ENCODE data around the gene LZTS3. TPM values are rescaled to one million over a fixed set of nuclear protein-coding genes. Genes with fewer than 3 reads are reported as not detected.

Gene LZTS3
- total and polyA plus RNA-seq, 2 of the 13 experiments (the other 11 are each of a cell fraction or from before 2014, with no cell fraction given): 10.1 to 31.3 TPM

DNA sequence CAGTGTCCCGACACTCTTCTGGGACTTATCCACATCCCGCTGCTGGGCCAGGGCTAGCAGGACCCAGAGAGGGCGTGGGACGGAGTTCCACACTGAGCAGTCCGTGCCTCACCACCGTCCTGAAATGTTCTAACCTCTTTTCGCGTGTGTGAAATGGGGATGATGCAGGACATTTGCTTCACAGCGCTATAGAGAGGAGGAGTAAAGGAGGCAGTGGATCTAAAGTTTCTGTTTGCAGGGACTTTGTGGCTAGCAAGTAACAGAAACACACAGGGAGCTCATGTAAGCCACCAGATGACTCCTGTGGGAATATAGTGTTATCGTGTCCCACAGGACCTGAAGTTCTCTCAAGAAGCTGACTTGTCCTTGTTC is 36.6 kb upstream of the LZTS3 start (continued):
- TF ChIP-seq, protein P1, sequence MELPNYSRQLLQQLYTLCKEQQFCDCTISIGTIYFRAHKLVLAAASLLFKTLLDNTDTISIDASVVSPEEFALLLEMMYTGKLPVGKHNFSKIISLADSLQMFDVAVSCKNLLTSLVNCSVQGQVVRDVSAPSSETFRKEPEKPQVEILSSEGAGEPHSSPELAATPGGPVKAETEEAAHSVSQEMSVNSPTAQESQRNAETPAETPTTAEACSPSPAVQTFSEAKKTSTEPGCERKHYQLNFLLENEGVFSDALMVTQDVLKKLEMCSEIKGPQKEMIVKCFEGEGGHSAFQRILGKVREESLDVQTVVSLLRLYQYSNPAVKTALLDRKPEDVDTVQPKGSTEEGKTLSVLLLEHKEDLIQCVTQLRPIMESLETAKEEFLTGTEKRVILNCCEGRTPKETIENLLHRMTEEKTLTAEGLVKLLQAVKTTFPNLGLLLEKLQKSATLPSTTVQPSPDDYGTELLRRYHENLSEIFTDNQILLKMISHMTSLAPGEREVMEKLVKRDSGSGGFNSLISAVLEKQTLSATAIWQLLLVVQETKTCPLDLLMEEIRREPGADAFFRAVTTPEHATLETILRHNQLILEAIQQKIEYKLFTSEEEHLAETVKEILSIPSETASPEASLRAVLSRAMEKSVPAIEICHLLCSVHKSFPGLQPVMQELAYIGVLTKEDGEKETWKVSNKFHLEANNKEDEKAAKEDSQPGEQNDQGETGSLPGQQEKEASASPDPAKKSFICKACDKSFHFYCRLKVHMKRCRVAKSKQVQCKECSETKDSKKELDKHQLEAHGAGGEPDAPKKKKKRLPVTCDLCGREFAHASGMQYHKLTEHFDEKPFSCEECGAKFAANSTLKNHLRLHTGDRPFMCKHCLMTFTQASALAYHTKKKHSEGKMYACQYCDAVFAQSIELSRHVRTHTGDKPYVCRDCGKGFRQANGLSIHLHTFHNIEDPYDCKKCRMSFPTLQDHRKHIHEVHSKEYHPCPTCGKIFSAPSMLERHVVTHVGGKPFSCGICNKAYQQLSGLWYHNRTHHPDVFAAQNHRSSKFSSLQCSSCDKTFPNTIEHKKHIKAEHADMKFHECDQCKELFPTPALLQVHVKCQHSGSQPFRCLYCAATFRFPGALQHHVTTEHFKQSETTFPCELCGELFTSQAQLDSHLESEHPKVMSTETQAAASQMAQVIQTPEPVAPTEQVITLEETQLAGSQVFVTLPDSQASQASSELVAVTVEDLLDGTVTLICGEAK (IDR thresholded peaks at IDR 0.05): no peak
- TF ChIP-seq, protein P1 (CRISPR knock-in tag; IDR thresholded peaks at IDR 0.05): no peak
- TF ChIP-seq ZNF292 (CRISPR knock-in tag; IDR thresholded peaks at IDR 0.05; ENCODE audit: borderline replicate concordance, low read depth) (peak; percentile 43; the same call in 1 of the 2 replicates), KLF11 (CRISPR knock-in tag; IDR thresholded peaks at IDR 0.05) (no peak), TCF12 (IDR thresholded peaks at IDR 0.05) (no peak), TCF12 (CRISPR knock-in tag; IDR thresholded peaks at IDR 0.05) (no peak), GPN1 (CRISPR knock-in tag; IDR thresholded peaks at IDR 0.05; ENCODE audit: borderline replicate concordance) (no peak), NR2F2 (IDR thresholded peaks at IDR 0.05; ENCODE audit: borderline replicate concordance, low read depth) (0 out of 2 replicates have a peak, but pooled peaks have one; percentile 3), TAF1 (CRISPR knock-in tag; IDR thresholded peaks at IDR 0.05) (no peak), RORA (CRISPR knock-in tag; IDR thresholded peaks at IDR 0.05) (no peak), PLRG1 (conservative IDR thresholded peaks at IDR 0.05) (no peak), ZNF598 (CRISPR knock-in tag; IDR thresholded peaks at IDR 0.05; ENCODE audit: borderline replicate concordance) (no peak), HDAC6 (IDR thresholded peaks at IDR 0.05; ENCODE audit: low read depth, low read length) (no peak), ZBTB20 (CRISPR knock-in tag; IDR thresholded peaks at IDR 0.05; ENCODE audit: borderline replicate concordance, low read depth) (peak; percentile 14; the same call in 1 of the 2 replicates), ZNF75D (CRISPR knock-in tag; IDR thresholded peaks at IDR 0.05; ENCODE audit: borderline replicate concordance) (no peak), ZNF776 (CRISPR knock-in tag; IDR thresholded peaks at IDR 0.05) (no peak)
- TF ChIP-seq, protein P2, sequence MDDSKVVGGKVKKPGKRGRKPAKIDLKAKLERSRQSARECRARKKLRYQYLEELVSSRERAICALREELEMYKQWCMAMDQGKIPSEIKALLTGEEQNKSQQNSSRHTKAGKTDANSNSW (CRISPR knock-in tag; IDR thresholded peaks at IDR 0.05; ENCODE audit: borderline replicate concordance): no peak
- TF ChIP-seq, protein P3, sequence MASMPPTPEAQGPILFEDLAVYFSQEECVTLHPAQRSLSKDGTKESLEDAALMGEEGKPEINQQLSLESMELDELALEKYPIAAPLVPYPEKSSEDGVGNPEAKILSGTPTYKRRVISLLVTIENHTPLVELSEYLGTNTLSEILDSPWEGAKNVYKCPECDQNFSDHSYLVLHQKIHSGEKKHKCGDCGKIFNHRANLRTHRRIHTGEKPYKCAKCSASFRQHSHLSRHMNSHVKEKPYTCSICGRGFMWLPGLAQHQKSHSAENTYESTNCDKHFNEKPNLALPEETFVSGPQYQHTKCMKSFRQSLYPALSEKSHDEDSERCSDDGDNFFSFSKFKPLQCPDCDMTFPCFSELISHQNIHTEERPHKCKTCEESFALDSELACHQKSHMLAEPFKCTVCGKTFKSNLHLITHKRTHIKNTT (CRISPR knock-in tag; IDR thresholded peaks at IDR 0.05): no peak
- TF ChIP-seq, protein P4, sequence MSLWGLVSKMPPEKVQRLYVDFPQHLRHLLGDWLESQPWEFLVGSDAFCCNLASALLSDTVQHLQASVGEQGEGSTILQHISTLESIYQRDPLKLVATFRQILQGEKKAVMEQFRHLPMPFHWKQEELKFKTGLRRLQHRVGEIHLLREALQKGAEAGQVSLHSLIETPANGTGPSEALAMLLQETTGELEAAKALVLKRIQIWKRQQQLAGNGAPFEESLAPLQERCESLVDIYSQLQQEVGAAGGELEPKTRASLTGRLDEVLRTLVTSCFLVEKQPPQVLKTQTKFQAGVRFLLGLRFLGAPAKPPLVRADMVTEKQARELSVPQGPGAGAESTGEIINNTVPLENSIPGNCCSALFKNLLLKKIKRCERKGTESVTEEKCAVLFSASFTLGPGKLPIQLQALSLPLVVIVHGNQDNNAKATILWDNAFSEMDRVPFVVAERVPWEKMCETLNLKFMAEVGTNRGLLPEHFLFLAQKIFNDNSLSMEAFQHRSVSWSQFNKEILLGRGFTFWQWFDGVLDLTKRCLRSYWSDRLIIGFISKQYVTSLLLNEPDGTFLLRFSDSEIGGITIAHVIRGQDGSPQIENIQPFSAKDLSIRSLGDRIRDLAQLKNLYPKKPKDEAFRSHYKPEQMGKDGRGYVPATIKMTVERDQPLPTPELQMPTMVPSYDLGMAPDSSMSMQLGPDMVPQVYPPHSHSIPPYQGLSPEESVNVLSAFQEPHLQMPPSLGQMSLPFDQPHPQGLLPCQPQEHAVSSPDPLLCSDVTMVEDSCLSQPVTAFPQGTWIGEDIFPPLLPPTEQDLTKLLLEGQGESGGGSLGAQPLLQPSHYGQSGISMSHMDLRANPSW (CRISPR knock-in tag; IDR thresholded peaks at IDR 0.05; ENCODE audit: borderline replicate concordance): no peak
